CD14-positive monocyte (primary cell): ENCODE measurements around the gene IGF2. TPM values are rescaled to one million over a fixed set of nuclear protein-coding genes. Genes with fewer than 3 reads are reported as not detected.

ENCODE experiments used
- DNase-seq, 3 donors: peaks; one replicate each; pipeline ENCODE4 v3.0.0-alpha.2; 2011 to 2022
- H2AFZ ChIP-seq: 2 replicates; pipeline ENCODE4 v1.6.0; 2012; ENCODE audit warnings: mild to moderate bottlenecking, low read depth, low read length, inconsistent platforms; ENCODE audit not compliant: insufficient read depth, poor library complexity, severe bottlenecking
- H3K27ac ChIP-seq, 2 donors: 1 replicate in 1 of 2; 2 replicates in 1 of 2; pipeline ENCODE4 v1.5.1; 2012 to 2013; ENCODE audit warnings: low read length in 2 of 2, control low read depth in 1 of 2, inconsistent platforms in 1 of 2, low read depth in 1 of 2, mild to moderate bottlenecking in 1 of 2
- H3K27me3 ChIP-seq, 2 donors: one replicate each; pipeline versions ENCODE4 v1.6.0 to v1.6.1; 2011 to 2013; ENCODE audit warnings: low read length in 2 of 2; ENCODE audit not compliant: control insufficient read depth in 2 of 2, insufficient read depth in 2 of 2
- H3K36me3 ChIP-seq, 2 donors: replicated peaks in 1 of 2; 1 replicate in 1 of 2; 2 replicates in 1 of 2; pipeline versions ENCODE4 v1.5.1 to v1.6.1; 2012 to 2013; ENCODE audit warnings: low read length in 2 of 2, control low read depth in 1 of 2, inconsistent platforms in 1 of 2, mild to moderate bottlenecking in 1 of 2; ENCODE audit not compliant: insufficient read depth in 2 of 2, control insufficient read depth in 1 of 2
- H3K4me1 ChIP-seq, 2 donors: 1 replicate in 1 of 2; 2 replicates in 1 of 2; pipeline versions ENCODE4 v1.5.1 to v1.6.1; 2012 to 2013; ENCODE audit warnings: low read length in 2 of 2, control low read depth in 1 of 2, inconsistent platforms in 1 of 2, mild to moderate bottlenecking in 1 of 2, moderate library complexity in 1 of 2; ENCODE audit not compliant: insufficient read depth in 2 of 2, control insufficient read depth in 1 of 2
- H3K4me2 ChIP-seq: replicated peaks from 2 replicates; pipeline ENCODE3; 2012; ENCODE audit warnings: low read length, moderate library complexity, mild to moderate bottlenecking; ENCODE audit not compliant: poor library complexity, severe bottlenecking; ENCODE audit errors: extremely low read depth
- H3K4me3 ChIP-seq, 3 experiments: fragments of 200-600 bp in 1 of 3; sonication (generic) in 1 of 3; replicated peaks in 1 of 3; 1 replicate in 2 of 3; 2 replicates in 1 of 3; pipeline ENCODE4 v1.5.1; 2011 to 2013; ENCODE audit warnings: low read length in 3 of 3, mild to moderate bottlenecking in 3 of 3, control low read depth in 2 of 3, low read depth in 2 of 3, inconsistent platforms in 1 of 3, moderate library complexity in 1 of 3
- H3K79me2 ChIP-seq: 2 replicates; pipeline ENCODE4 v1.6.0; 2012; ENCODE audit warnings: mild to moderate bottlenecking, control low read depth, inconsistent platforms, low read length, moderate library complexity; ENCODE audit not compliant: insufficient read depth
- H3K9ac ChIP-seq: 2 replicates; pipeline ENCODE4 v1.6.0; 2017; ENCODE audit warnings: low read length, mild to moderate bottlenecking; ENCODE audit not compliant: insufficient read depth, poor library complexity, severe bottlenecking
- H3K9me3 ChIP-seq, 2 donors: replicated peaks in 1 of 2; 1 replicate in 1 of 2; 2 replicates in 1 of 2; pipeline versions ENCODE4 v1.5.1 to v1.6.1; 2012 to 2013; ENCODE audit warnings: low read length in 2 of 2, control low read depth in 1 of 2; ENCODE audit not compliant: control insufficient read depth in 1 of 2, insufficient read depth in 1 of 2
- H4K20me1 ChIP-seq: 2 replicates; pipeline ENCODE4 v1.6.0; 2012; ENCODE audit warnings: mild to moderate bottlenecking, low read length, control low read depth, moderate library complexity; ENCODE audit not compliant: insufficient read depth
- H3K27ac Mint-ChIP-seq, 7 donors: one replicate each; pipeline ENCODE4 v1.8.0; 2020; ENCODE audit warnings: mild to moderate bottlenecking in 7 of 7, mixed read lengths in 7 of 7, moderate library complexity in 6 of 7, inconsistent platforms in 2 of 7
- H3K27me3 Mint-ChIP-seq, 3 donors: one replicate each; pipeline ENCODE4 v1.8.0; 2021 to 2022; ENCODE audit warnings: low read depth in 3 of 3, mild to moderate bottlenecking in 3 of 3, mixed read lengths in 3 of 3, moderate library complexity in 3 of 3, inconsistent platforms in 1 of 3
- H3K36me3 Mint-ChIP-seq, 2 donors: one replicate each; pipeline ENCODE4 v1.8.0; 2020; ENCODE audit warnings: mixed read lengths in 2 of 2, inconsistent platforms in 1 of 2, mild to moderate bottlenecking in 1 of 2
- H3K4me1 Mint-ChIP-seq: one replicate; pipeline ENCODE4 v1.8.0; 2020; ENCODE audit warnings: mild to moderate bottlenecking, mixed read lengths
- H3K4me3 Mint-ChIP-seq, 2 donors: one replicate each; pipeline ENCODE4 v1.8.0; 2020; ENCODE audit warnings: mild to moderate bottlenecking in 2 of 2, mixed read lengths in 2 of 2, moderate library complexity in 1 of 2
- H3K9me3 Mint-ChIP-seq, 7 donors: one replicate each; pipeline ENCODE4 v1.8.0; 2020 to 2022; ENCODE audit warnings: mixed read lengths in 7 of 7, mild to moderate bottlenecking in 6 of 7, moderate library complexity in 6 of 7, inconsistent platforms in 2 of 7
- whole genome bisulfite sequencing: methylation state at CpG from one replicate; pipeline ENCODE4 v1.1.5; 2013; ENCODE audit warnings: missing lambda C conversion rate; ENCODE audit not compliant: insufficient coverage; 5-methylcytosine and 5-hydroxymethylcytosine counted together
- intact Hi-C, 2 donors: fragments of 100-400 bp; cut with micrococcal nuclease; formaldehyde crosslinking; loops; one replicate each; pipeline versions ENCODE4 v1.15.0 to v1.15.1; 2023
- polyA plus RNA-seq, 3 donors: library from polyadenylated mRNA; depleted of rRNA in 1 of 3; unstranded in 2 of 3; stranded (reverse) in 1 of 3; fragments of 300-500 nt in 2 of 3; fragments of >200 nt in 1 of 3; fragmentation: Illumina TruSeq in 2 of 3; gene quantifications; 1 replicate in 2 of 3; 2 replicates in 1 of 3; pipeline ENCODE4 v1.2.3, GENCODE V29; 2012 to 2021
- TF ChIP-seq, protein P1 (sequence below): fragments of 200-600 bp; IDR thresholded peaks from one replicate; pipeline ENCODE4 v1.8.0; 2022; ENCODE audit warnings: antibody characterized with exemption, mild to moderate bottlenecking

The IGF2 gene
- polyA plus RNA-seq, 3 donors, result not detected

GRCh38 chr11:2097356-2097997 lies 41.7 kb downstream of the IGF2 start:
- no peak overlapping the region for H3K27ac ChIP-seq
- 83% methylated on average over 20 of the region's 28 CpGs for whole genome bisulfite sequencing

DNA sequence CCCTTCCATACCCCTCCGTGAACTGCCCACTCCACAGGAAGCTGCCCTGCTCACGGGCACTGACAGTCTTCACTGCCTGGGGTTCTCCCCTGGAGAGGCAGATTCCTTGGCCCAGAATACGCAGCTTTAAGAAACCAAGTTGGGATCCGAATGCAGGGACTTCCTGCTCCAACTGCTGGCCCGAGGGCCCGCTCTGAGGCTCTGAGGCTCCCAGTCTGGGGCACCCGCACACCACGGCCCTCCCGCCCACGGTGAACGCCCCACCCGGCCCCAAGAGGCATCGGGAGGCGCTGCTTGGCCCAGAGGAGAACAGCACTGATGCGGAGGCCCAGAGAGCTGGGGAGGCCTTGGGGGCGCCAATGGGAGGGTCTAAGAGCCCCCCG lies 42.3 kb downstream of the IGF2 start:
- Histone ChIP-seq H3K27me3 (no peaks in the 10 kb centered on the region), H3K9me3 (no peaks in the 10 kb centered on the region), H3K9ac (no peak overlapping the region), H3K79me2 (no peaks in the 10 kb centered on the region), H3K27ac (no peak overlapping the region), H3K4me1 (no peaks in the 10 kb centered on the region), H3K4me2 (no peak overlapping the region), H3K36me3 (no peaks in the 10 kb centered on the region), H2AFZ (no peak overlapping the region), H3K4me3 (no peak overlapping the region), H4K20me1 (no peaks in the 10 kb centered on the region)
- intact Hi-C loops, result no loop called here
- no peak for DNase-seq
- Mint-ChIP-seq H3K27ac (no peak overlapping the region), H3K4me1 (no peaks in the 10 kb centered on the region), H3K36me3 (no peaks in the 10 kb centered on the region), H3K9me3 (peaks cover 0 to 1% (median 0%) of the 10 kb centered on the region in 7 donors), H3K27me3 (peaks cover 6 to 23% (median 8%) of the 10 kb centered on the region in 3 donors), H3K4me3 (no peak overlapping the region)
- TF ChIP-seq, protein P1, sequence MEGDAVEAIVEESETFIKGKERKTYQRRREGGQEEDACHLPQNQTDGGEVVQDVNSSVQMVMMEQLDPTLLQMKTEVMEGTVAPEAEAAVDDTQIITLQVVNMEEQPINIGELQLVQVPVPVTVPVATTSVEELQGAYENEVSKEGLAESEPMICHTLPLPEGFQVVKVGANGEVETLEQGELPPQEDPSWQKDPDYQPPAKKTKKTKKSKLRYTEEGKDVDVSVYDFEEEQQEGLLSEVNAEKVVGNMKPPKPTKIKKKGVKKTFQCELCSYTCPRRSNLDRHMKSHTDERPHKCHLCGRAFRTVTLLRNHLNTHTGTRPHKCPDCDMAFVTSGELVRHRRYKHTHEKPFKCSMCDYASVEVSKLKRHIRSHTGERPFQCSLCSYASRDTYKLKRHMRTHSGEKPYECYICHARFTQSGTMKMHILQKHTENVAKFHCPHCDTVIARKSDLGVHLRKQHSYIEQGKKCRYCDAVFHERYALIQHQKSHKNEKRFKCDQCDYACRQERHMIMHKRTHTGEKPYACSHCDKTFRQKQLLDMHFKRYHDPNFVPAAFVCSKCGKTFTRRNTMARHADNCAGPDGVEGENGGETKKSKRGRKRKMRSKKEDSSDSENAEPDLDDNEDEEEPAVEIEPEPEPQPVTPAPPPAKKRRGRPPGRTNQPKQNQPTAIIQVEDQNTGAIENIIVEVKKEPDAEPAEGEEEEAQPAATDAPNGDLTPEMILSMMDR, result no peak
- 91% methylated on average over 17 of the region's 17 CpGs for WGBS

More at GRCh38 chr11:2097356-2097997, 41.7 kb downstream of the IGF2 start:
- DNase-seq, result no peak
- H3K9me3 ChIP-seq, result no peaks in the 10 kb centered on the region
- Mint-ChIP-seq H3K9me3 (peaks cover 0 to 2% (median 0%) of the 10 kb centered on the region in 7 donors), H3K27ac (no peak overlapping the region), H3K4me3 (no peak overlapping the region), H3K27me3 (peaks cover 5 to 21% (median 7%) of the 10 kb centered on the region in 3 donors), H3K36me3 (no peaks in the 10 kb centered on the region), H3K4me1 (peaks cover 3% of the 10 kb centered on the region)
- TF ChIP-seq, protein P1, result no peak
- H3K36me3 ChIP-seq, result no peaks in the 10 kb centered on the region
- H3K4me2 ChIP-seq, result no peak overlapping the region
- no peaks in the 10 kb centered on the region for H3K27me3 ChIP-seq
- intact Hi-C loops, result no loop called here
- no peaks in the 10 kb centered on the region for H3K79me2 ChIP-seq
- H4K20me1 ChIP-seq, result no peaks in the 10 kb centered on the region
- no peak overlapping the region for H2AFZ ChIP-seq
- H3K4me1 ChIP-seq, result no peaks in the 10 kb centered on the region
- no peak overlapping the region for H3K9ac ChIP-seq
- H3K4me3 ChIP-seq, result no peak overlapping the region
